Measurements from ENCODE around the gene SMYD1. TPM values are rescaled to one million over a fixed set of nuclear protein-coding genes. Genes with fewer than 3 reads are reported as not detected.

SMYD1 gene
- total and polyA plus RNA-seq, 4 experiments from 2014 or later: not detected

- POLR2A ChIA-PET (ENCODE audit: partially characterized antibody): no interaction called here
Observed at GRCh38 chr2:88129313-88129959, 61.8 kb downstream of the SMYD1 start.

DNA sequence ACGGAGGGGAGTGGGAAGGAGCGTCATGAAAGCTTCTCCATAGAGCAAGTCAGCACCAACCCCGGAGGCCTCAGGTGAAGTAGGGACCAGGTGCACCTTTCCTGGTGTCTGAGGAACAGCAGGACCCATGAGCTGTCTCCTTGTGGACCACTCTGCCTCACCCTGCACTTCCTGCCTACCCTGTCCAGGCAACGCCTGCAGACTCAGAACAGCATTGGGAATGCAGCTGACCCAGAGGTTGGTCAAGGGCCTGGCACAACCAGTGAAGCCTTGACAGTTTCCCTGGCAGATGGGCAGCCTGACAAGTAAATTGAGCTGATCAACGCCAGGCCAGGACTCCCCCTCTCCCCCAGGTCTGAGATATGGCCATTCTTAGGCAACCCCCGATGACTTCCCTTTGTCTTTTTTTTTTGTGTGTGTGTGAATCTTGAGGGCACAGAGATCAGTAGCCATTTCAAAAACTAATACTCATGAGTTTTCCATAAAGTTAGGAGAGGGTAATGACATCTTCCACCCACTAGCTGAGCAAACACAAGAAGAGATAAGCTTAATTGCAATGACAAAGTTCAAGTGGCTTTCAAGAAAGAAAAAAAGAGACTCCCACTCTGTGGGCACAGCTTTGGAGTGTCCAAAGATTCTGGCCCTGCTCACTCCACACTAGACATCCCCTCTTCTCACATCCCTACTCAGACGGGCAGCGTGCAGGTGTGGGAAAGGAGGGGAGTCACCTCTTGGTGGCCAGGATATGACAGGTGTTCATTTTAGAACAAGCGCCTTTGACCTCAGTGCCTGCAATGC is 63.8 kb downstream of the SMYD1 start:
- Mint-ChIP-seq H3K36me3 (no peaks in the 10 kb centered on the region), H3K4me3 (no peak overlapping the region), H3K4me1 (no peaks in the 10 kb centered on the region), H3K27ac (no peak overlapping the region), H3K9me3 (no peaks in the 10 kb centered on the region), H3K27me3 (peaks cover 12 to 19% of the 10 kb centered on the region in 2 donors)
- no peaks in the 10 kb centered on the region for H3K27me3 ChIP-seq (ENCODE audit: insufficient read depth, low read length)
- no peak overlapping the region for H3K4me3 ChIP-seq (ENCODE audit: low read length in 2 of 2)
- no peaks in the 10 kb centered on the region for H3K36me3 ChIP-seq (ENCODE audit: insufficient read depth, low read length)
- H3K9me3 ChIP-seq (ENCODE audit: control insufficient read depth in 1 of 2, low read length in 2 of 2): no peaks in the 10 kb centered on the region
- H3K4me1 ChIP-seq (ENCODE audit: insufficient read depth, low read length): no peaks in the 10 kb centered on the region
- intact Hi-C loops (cut with micrococcal nuclease): no loop called here
- ChIA-PET POLR2A (ENCODE audit: partially characterized antibody) (no interaction called here), CTCF (ENCODE audit: partially characterized antibody) (interaction anchor here (0.7 to 1.2 kb wide), 3 partner anchors 11 to 73 kb away, joined by 3 read pairs; no protein-coding TSS in a partner anchor)
- DNase-seq: no peak
- no peak overlapping the region for H3K27ac ChIP-seq (ENCODE audit: low read depth, low read length)

More at GRCh38 chr2:88129313-88129959, 61.8 kb downstream of the SMYD1 start:
- CTCF ChIA-PET (ENCODE audit: partially characterized antibody): no interaction called here
- Mint-ChIP-seq H3K27ac (no peak overlapping the region), H3K27me3 (peaks cover 13 to 15% of the 10 kb centered on the region in 2 donors), H3K4me1 (no peaks in the 10 kb centered on the region), H3K4me3 (no peak overlapping the region), H3K36me3 (no peaks in the 10 kb centered on the region), H3K9me3 (no peaks in the 10 kb centered on the region)
- intact Hi-C loops (cut with micrococcal nuclease): no loop called here
- H3K9me3 ChIP-seq (ENCODE audit: control insufficient read depth in 1 of 2, low read length in 2 of 2): no peaks in the 10 kb centered on the region
- H3K27me3 ChIP-seq (ENCODE audit: insufficient read depth, low read length): no peaks in the 10 kb centered on the region
- H3K27ac ChIP-seq (ENCODE audit: low read depth, low read length): no peak overlapping the region
- no peaks in the 10 kb centered on the region for H3K4me1 ChIP-seq (ENCODE audit: insufficient read depth, low read length)
- DNase-seq: no peak
- no peaks in the 10 kb centered on the region for H3K36me3 ChIP-seq (ENCODE audit: insufficient read depth, low read length)
- H3K4me3 ChIP-seq (ENCODE audit: low read length in 2 of 2): no peak overlapping the region

GRCh38 chr2:88131999-88132368 is 64.4 kb downstream of the SMYD1 start:
- ChIA-PET CTCF (ENCODE audit: partially characterized antibody) (interaction anchor here (1.2 kb wide), 1 partner anchor 10 kb away, joined by 3 read pairs; no protein-coding TSS in a partner anchor), POLR2A (ENCODE audit: partially characterized antibody) (no interaction called here)
- Mint-ChIP-seq H3K27me3 (peaks cover 12 to 17% of the 10 kb centered on the region in 2 donors), H3K4me3 (no peak overlapping the region), H3K9me3 (no peaks in the 10 kb centered on the region), H3K27ac (no peak overlapping the region), H3K36me3 (no peaks in the 10 kb centered on the region), H3K4me1 (no peaks in the 10 kb centered on the region)
- H3K36me3 ChIP-seq (ENCODE audit: insufficient read depth, low read length): no peaks in the 10 kb centered on the region
- intact Hi-C loops (cut with micrococcal nuclease): no loop called here
- no peak for DNase-seq
- H3K27me3 ChIP-seq (ENCODE audit: insufficient read depth, low read length): no peaks in the 10 kb centered on the region
- no peak overlapping the region for H3K27ac ChIP-seq (ENCODE audit: low read depth, low read length)
- no peaks in the 10 kb centered on the region for H3K9me3 ChIP-seq (ENCODE audit: control insufficient read depth in 1 of 2, low read length in 2 of 2)
- H3K4me1 ChIP-seq (ENCODE audit: insufficient read depth, low read length): no peaks in the 10 kb centered on the region
- H3K4me3 ChIP-seq (ENCODE audit: low read length in 2 of 2): no peak overlapping the region

DNA sequence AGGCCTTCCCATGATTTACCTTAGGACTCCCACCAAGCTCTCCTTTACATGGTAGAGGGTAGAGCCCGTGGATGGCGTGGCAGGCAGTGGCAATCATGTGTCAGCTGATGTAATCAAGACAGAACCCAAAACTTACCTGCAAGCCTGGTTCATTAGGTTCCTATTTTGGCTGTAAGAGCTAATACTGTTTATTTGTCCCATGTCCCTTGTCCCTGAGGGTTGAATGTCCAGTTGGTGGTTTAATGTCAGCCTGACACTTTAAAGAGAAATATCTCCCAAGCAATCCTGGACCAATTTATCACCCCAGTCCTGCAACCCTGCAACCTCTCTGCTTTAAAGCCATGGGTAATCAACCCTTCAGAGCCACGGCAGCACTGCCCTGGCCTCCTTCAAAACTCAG is 66.2 kb downstream of the SMYD1 start:
- no peak overlapping the region for H3K27ac Mint-ChIP-seq
- Histone ChIP-seq H3K4me3 (ENCODE audit: low read length in 2 of 2) (no peak overlapping the region), H3K9me3 (ENCODE audit: control insufficient read depth in 1 of 2, low read length in 2 of 2) (no peaks in the 10 kb centered on the region), H3K4me1 (ENCODE audit: insufficient read depth, low read length) (no peaks in the 10 kb centered on the region), H3K27me3 (ENCODE audit: insufficient read depth, low read length) (no peaks in the 10 kb centered on the region), H3K36me3 (ENCODE audit: insufficient read depth, low read length) (no peaks in the 10 kb centered on the region), H3K27ac (ENCODE audit: low read depth, low read length) (no peak overlapping the region)
- CTCF ChIA-PET (ENCODE audit: partially characterized antibody): no interaction called here
- no peaks in the 10 kb centered on the region for H3K36me3 Mint-ChIP-seq
- intact Hi-C loops (cut with micrococcal nuclease): no loop called here
- H3K9me3 Mint-ChIP-seq: peaks cover 0 to 2% (median 0%) of the 10 kb centered on the region in 8 donors
- no peak overlapping the region for H3K4me3 Mint-ChIP-seq
- DNase-seq: no peak
- POLR2A ChIA-PET (ENCODE audit: partially characterized antibody): no interaction called here
- no peaks in the 10 kb centered on the region for H3K4me1 Mint-ChIP-seq
- H3K27me3 Mint-ChIP-seq: peaks cover 12 to 16% of the 10 kb centered on the region in 2 donors

DNA sequence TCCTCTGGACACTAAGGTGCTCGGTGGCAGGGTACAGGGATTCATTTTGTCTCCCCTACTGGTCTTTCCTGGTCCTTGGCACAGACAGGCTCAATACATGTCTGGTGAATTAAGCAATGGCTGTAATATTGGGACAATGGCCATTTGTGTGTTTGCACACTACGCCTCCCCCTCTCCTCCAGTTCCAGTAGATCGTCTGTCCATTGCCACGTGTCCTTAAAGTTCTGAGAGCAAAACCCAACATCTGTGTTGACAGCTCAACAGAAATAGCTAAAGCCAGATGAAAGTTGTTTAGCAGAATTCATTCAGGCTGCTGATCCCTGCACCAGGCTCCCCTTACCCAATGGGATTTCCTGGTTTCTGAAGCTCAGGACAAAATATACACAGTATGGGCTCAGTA is 69.2 kb downstream of the SMYD1 start:
- Histone ChIP-seq H3K4me1 (ENCODE audit: insufficient read depth, low read length) (no peaks in the 10 kb centered on the region), H3K27me3 (ENCODE audit: insufficient read depth, low read length) (no peaks in the 10 kb centered on the region), H3K9me3 (ENCODE audit: control insufficient read depth in 1 of 2, low read length in 2 of 2) (no peaks in the 10 kb centered on the region), H3K27ac (ENCODE audit: low read depth, low read length) (no peak overlapping the region), H3K4me3 (ENCODE audit: low read length in 2 of 2) (no peak overlapping the region), H3K36me3 (ENCODE audit: insufficient read depth, low read length) (no peaks in the 10 kb centered on the region)
- DNase-seq: no peak
- Mint-ChIP-seq H3K4me3 (no peak overlapping the region), H3K9me3 (peaks cover 0 to 10% (median 3%) of the 10 kb centered on the region in 8 donors), H3K4me1 (no peaks in the 10 kb centered on the region), H3K36me3 (no peaks in the 10 kb centered on the region), H3K27me3 (peaks cover 13 to 18% of the 10 kb centered on the region in 2 donors), H3K27ac (no peak overlapping the region)
- intact Hi-C loops (cut with micrococcal nuclease): no loop called here
- POLR2A ChIA-PET (ENCODE audit: partially characterized antibody): interaction anchor here (0.5 kb wide), 1 partner anchor 33 kb away, joined by 3 read pairs; no protein-coding TSS in a partner anchor
- CTCF ChIA-PET (ENCODE audit: partially characterized antibody): interaction anchor here (0.6 kb wide), 1 partner anchor 77 kb away, joined by 4 read pairs; no protein-coding TSS in a partner anchor

DNA sequence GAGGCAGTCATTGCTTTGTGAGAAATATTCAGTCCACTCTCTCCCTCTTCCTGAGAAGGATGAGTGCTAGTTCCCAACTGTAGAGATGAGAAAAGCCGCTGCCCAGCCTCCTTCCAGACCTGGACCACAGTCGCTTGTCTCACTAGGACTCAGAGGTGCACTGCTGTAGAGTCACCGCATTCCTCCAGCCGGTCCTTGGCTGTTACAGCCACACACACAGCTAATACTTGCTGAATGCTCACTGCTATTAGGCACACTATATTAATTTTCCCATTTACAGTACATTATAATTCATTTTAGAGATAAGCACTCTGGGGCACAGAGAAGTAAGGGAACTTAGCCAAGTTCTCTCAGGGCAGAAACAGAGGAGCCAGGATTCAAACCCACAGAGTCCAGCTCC is 70.2 kb downstream of the SMYD1 start:
- Mint-ChIP-seq H3K36me3 (no peaks in the 10 kb centered on the region), H3K27me3 (peaks cover 14% of the 10 kb centered on the region in 2 donors), H3K9me3 (peaks cover 0 to 13% (median 6%) of the 10 kb centered on the region in 8 donors), H3K27ac (no peak overlapping the region), H3K4me3 (no peak overlapping the region), H3K4me1 (no peaks in the 10 kb centered on the region)
- no peak for DNase-seq
- intact Hi-C loops (cut with micrococcal nuclease): no loop called here
- ChIA-PET CTCF (ENCODE audit: partially characterized antibody) (no interaction called here), POLR2A (ENCODE audit: partially characterized antibody) (no interaction called here)
- Histone ChIP-seq H3K27ac (ENCODE audit: low read depth, low read length) (no peak overlapping the region), H3K9me3 (ENCODE audit: control insufficient read depth in 1 of 2, low read length in 2 of 2) (no peaks in the 10 kb centered on the region), H3K27me3 (ENCODE audit: insufficient read depth, low read length) (no peaks in the 10 kb centered on the region), H3K4me1 (ENCODE audit: insufficient read depth, low read length) (no peaks in the 10 kb centered on the region), H3K36me3 (ENCODE audit: insufficient read depth, low read length) (no peaks in the 10 kb centered on the region), H3K4me3 (ENCODE audit: low read length in 2 of 2) (no peak overlapping the region)

DNA sequence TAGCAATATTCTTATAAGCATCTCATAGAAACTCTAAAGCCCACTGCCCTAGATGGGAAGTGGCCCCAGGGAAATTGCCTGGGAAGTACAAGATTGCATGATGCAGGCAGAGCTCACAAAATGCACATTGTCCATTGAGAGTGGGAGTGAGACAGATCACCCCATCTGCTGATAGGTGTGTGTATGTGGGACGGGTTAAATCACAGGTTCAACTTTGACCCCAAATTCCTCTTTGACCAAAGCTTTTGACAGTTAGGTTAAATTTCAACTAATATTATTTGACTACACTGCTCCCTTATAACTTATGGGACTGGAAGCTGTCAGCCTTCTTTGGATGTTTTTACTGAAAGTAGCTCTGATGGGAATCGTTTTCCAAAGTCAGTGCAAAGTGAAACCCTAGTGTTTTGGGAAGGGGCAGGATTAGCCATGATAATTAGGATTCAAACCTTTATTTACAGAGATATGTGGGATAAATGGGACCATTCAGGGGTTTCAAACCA is 71.6 kb downstream of the SMYD1 start:
- H3K36me3 ChIP-seq (ENCODE audit: insufficient read depth, low read length): no peaks in the 10 kb centered on the region
- Mint-ChIP-seq H3K27ac (no peak overlapping the region), H3K4me3 (no peak overlapping the region), H3K9me3 (peaks cover 0 to 19% (median 8%) of the 10 kb centered on the region in 8 donors), H3K27me3 (peaks cover 21 to 24% of the 10 kb centered on the region in 2 donors), H3K36me3 (peaks cover 0 to 3% of the 10 kb centered on the region in 2 donors), H3K4me1 (no peaks in the 10 kb centered on the region)
- H3K4me3 ChIP-seq (ENCODE audit: low read length in 2 of 2): no peak overlapping the region
- H3K27me3 ChIP-seq (ENCODE audit: insufficient read depth, low read length): no peaks in the 10 kb centered on the region
- H3K4me1 ChIP-seq (ENCODE audit: insufficient read depth, low read length): no peaks in the 10 kb centered on the region
- intact Hi-C loops (cut with micrococcal nuclease): no loop called here
- no peak for DNase-seq
- ChIA-PET CTCF (ENCODE audit: partially characterized antibody) (interaction anchor here (1.4 kb wide), 1 partner anchor 79 kb away, joined by 4 read pairs; no protein-coding TSS in a partner anchor), POLR2A (ENCODE audit: partially characterized antibody) (no interaction called here)
- H3K27ac ChIP-seq (ENCODE audit: low read depth, low read length): no peak overlapping the region
- H3K9me3 ChIP-seq (ENCODE audit: control insufficient read depth in 1 of 2, low read length in 2 of 2): no peaks in the 10 kb centered on the region
